ENCODE results near the gene LBHD1.
A peak's percentile ranks its signal among the peaks of the same experiment; 100 is the strongest.

Gene LBHD1

GRCh38 chr11:62689421-62690183 is 17.5 kb upstream of the LBHD1 start, which contains the start of gene LRRN4CL:
LRRN4CL (minus strand) TSS chr11:62689530; CDS start chr11:62688508, 1,022 bp downstream.
- no peak for TF ChIP-seq CTCF (IDR thresholded peaks at IDR 0.05; ENCODE audit: insufficient read depth, missing control alignments)
- DNase-seq (ENCODE audit: insufficient read length, low spot score): no peak
- no peak for FAIRE-seq

GRCh38 chr11:62688491-62688890 is 16.4 kb upstream of the LBHD1 start:
- TF ChIP-seq CTCF (IDR thresholded peaks at IDR 0.05; ENCODE audit: insufficient read depth, missing control alignments): no peak
- FAIRE-seq (no peak), DNase-seq (ENCODE audit: insufficient read length, low spot score) (no peak)

GRCh38 chr11:62687508-62688396 is 15.7 kb upstream of the LBHD1 start:
- FAIRE-seq (no peak), DNase-seq (ENCODE audit: insufficient read length, low spot score) (no peak)
- TF ChIP-seq CTCF (IDR thresholded peaks at IDR 0.05; ENCODE audit: insufficient read depth, missing control alignments): no peak

DNA sequence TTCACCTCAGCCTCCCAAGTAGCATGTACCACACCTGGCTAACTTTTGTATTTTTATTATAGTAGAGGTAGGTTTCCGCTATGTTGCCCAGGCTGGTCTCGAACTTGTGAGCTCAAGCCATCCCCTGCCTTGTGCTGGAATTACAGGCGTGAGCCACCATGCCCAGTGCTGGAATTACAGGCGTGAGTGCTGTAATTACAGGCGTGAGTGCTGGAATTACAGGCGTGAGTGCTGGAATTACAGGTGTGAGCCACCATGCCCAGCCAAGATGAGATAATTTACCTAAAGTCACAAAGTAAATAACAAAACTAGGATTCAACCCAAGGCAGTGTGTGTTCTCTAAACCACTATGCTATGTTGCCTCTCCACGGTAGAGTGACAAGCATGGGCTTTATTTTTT is 10.5 kb upstream of the LBHD1 start:
- DNase-seq (ENCODE audit: insufficient read length, low spot score) (no peak), FAIRE-seq (no peak)
- TF ChIP-seq CTCF (IDR thresholded peaks at IDR 0.05; ENCODE audit: insufficient read depth, missing control alignments): no peak

DNA sequence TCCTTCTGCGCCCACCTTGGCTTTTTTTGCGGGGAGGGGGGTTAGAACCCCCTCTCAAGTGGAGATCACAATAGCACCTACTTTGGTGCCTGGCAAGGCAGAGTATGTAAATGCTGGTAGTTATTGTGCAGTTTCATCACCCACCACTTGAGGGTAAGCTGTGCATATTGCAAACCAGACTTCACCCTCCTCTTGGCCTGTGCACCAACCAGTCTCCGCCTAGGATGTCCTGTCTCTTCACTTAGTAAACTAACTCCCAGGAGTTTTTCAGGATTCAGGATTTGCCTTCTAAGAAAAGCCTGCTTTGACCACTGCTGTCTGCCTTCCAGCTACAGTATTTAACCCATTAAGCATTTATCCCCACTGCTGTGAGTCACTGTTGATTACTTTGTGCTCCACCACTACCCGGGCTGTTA is 8.8 kb upstream of the LBHD1 start:
- DNase-seq (ENCODE audit: insufficient read length, low spot score) (no peak), FAIRE-seq (no peak)
- peak; percentile 61 for TF ChIP-seq CTCF (IDR thresholded peaks at IDR 0.05; ENCODE audit: insufficient read depth, missing control alignments)

- no peak for TF ChIP-seq CTCF (IDR thresholded peaks at IDR 0.05; ENCODE audit: insufficient read depth, missing control alignments)
- DNase-seq (ENCODE audit: insufficient read length, low spot score) (peak; percentile 91), FAIRE-seq (no peak)
These were observed 7.0 kb upstream of the LBHD1 start, which contains the start of gene UBXN1 for GRCh38 chr11:62678770-62679696. UBXN1 (minus strand) TSS chr11:62679073; CDS start chr11:62678923, 150 bp downstream.

All from D721Med (cell line).